ENCODE measurements around the gene YTHDF1. TPM values are rescaled to one million over a fixed set of nuclear protein-coding genes. Genes with fewer than 3 reads are reported as not detected.

YTHDF1 gene
- total RNA-seq, 2 experiments from 2014 or later: 36.2 to 38.7 TPM

DNA sequence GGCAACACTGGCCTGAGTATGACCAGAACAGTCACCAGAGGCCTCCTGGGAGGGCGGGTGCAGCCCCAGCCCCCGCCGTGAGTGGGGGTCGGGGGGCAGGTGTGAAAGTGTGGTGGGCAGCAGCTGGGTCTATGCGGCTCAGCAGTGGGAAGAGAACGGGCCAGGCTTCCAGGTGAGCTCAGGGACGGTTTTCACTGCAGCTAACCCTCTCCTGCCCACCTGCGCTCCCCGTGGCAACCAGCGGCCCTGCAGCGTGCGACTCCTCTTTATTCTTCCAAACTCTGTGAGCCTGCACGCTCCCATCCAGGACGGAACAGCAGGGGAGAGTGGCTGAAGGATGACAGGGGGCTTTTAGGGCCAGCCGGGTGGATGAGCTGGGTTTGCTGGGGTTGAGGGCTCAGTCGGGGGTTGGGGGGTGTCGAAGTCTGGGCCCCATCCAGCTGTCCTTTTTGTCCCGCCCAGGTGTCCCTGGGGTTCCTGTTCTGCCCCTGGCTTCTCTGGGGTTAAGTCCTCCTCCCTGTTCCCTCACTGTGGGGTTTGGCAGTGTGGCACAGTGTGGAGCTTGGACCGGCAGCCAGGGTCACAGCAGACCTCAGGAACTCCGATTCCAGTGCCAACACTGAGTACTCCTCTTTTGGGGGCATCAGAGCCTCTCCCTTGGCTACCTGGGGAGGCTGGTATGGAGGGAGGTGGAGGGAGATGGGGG is 18.9 kb upstream of the YTHDF1 start:
- DNase-seq: peak; percentile 43
- ChIA-PET CTCF (interaction anchor here (4.1 kb wide), 1 partner anchor 11 kb away, joined by 61 read pairs; no protein-coding TSS in a partner anchor), POLR2A (no interaction called here)
- H3K9me3 Mint-ChIP-seq (ENCODE audit: insufficient read depth): no peaks in the 10 kb centered on the region
- peaks cover 24% of the 10 kb centered on the region for H3K27me3 Mint-ChIP-seq (ENCODE audit: low read depth)
- H3K36me3 Mint-ChIP-seq (ENCODE audit: low read depth): no peaks in the 10 kb centered on the region
- H3K27ac Mint-ChIP-seq: no peak overlapping the region
- no peak overlapping the region for H3K4me3 Mint-ChIP-seq
- H3K4me1 Mint-ChIP-seq (ENCODE audit: low read depth): peaks cover 5% of the 10 kb centered on the region
- peak; percentile 56 for ATAC-seq

DNA sequence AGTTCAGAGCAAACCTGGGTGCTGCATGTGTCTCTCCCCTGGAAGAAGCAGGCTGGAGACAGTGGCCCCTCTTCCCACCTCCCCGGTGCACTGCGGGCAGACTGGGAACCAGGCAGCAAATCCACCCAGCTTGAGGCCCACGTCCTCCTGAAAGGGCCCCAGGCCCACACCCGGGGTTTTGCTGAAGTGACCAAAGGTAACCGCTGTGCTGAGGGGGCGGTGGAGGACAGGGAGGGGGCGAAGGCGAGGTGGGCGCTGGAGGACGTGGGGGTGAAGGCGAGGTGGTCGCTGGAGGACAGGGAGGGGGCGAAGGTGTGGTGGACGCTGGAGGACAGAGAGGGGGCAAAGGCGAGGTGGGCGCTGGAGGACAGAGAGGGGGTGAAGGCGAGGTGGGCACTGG is 18.0 kb upstream of the YTHDF1 start:
- Mint-ChIP-seq H3K4me3 (no peak overlapping the region), H3K9me3 (ENCODE audit: insufficient read depth) (no peaks in the 10 kb centered on the region), H3K36me3 (ENCODE audit: low read depth) (no peaks in the 10 kb centered on the region), H3K4me1 (ENCODE audit: low read depth) (peaks cover 5% of the 10 kb centered on the region), H3K27me3 (ENCODE audit: low read depth) (peaks cover 33% of the 10 kb centered on the region), H3K27ac (no peak overlapping the region)
- no peak for DNase-seq
- ChIA-PET CTCF (interaction anchor here (4.1 kb wide), 1 partner anchor 10 kb away, joined by 61 read pairs; no protein-coding TSS in a partner anchor), POLR2A (no interaction called here)
- ATAC-seq: no peak

DNA sequence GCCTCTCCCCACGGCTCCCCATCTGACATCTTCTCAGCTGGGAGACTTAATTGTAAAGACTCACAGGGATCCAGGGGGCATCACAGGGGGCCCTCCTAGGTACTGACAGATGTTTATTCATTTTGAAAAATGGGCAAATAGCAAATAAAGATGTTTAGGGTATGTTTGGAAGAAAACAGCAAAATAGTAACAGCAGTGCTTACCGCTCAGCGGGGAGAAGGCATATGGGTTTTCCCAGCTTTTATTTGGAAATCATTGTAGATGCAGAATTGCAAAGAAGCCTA is 17.1 kb upstream of the YTHDF1 start:
- peaks cover 33% of the 10 kb centered on the region for H3K27me3 Mint-ChIP-seq (ENCODE audit: low read depth)
- POLR2A ChIA-PET: no interaction called here
- H3K27ac Mint-ChIP-seq: no peak overlapping the region
- CTCF ChIA-PET: interaction anchor here (1.3 to 4.1 kb wide), 2 partner anchors 9 to 12 kb away, joined by 3 to 61 read pairs; no protein-coding TSS in a partner anchor
- H3K4me1 Mint-ChIP-seq (ENCODE audit: low read depth): peaks cover 5% of the 10 kb centered on the region
- H3K9me3 Mint-ChIP-seq (ENCODE audit: insufficient read depth): no peaks in the 10 kb centered on the region
- ATAC-seq (no peak), DNase-seq (no peak)
- H3K4me3 Mint-ChIP-seq: no peak overlapping the region
- no peaks in the 10 kb centered on the region for H3K36me3 Mint-ChIP-seq (ENCODE audit: low read depth)

DNA sequence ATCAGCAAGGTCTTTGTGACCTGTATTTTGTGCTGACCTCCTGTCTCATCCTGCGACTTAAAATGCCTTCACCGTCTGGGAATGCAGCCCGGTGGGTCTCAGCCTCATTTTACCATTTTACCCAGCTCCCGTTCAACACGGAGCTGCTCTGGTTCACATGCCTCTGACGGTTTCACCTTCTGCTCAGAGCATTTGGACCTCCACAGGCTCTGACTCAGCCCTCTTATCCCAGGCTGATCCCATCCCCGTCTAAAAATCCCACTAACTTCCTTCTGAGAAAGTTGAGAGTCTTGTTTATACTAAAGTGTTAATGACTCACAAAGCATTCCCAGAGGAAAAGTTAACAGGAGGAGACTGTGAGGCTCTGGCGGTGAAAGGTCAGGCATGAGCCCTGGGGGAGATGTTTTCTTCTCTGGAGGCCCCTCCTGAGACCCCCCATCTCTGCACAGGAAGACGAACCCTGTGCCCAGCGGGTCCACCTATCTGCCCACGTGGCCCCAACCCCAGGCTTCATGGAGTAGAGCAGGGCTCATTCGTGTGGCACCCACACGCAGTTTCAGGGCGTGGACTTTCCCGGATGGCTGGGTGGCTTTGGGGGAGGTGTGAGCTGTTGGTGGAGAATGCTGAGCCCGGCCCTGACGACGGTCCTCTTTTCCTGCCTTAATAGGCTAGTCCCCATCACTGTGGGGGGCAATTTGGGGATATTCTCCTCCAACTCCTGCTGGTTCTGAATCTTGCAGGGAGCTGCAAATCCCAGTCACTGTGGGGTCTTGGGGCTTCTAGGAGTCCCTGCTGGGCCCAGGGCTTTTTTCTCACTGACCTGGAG is 16.5 kb upstream of the YTHDF1 start:
- ATAC-seq: no peak
- Mint-ChIP-seq H3K4me1 (ENCODE audit: low read depth) (peaks cover 5% of the 10 kb centered on the region), H3K27ac (no peak overlapping the region), H3K4me3 (no peak overlapping the region), H3K36me3 (ENCODE audit: low read depth) (no peaks in the 10 kb centered on the region), H3K9me3 (ENCODE audit: insufficient read depth) (no peaks in the 10 kb centered on the region), H3K27me3 (ENCODE audit: low read depth) (peaks cover 33% of the 10 kb centered on the region)
- ChIA-PET POLR2A (no interaction called here), CTCF (interaction anchor here (1.3 to 4.1 kb wide), 2 partner anchors 9 to 12 kb away, joined by 3 to 61 read pairs; no protein-coding TSS in a partner anchor)
- no peak for DNase-seq

DNA sequence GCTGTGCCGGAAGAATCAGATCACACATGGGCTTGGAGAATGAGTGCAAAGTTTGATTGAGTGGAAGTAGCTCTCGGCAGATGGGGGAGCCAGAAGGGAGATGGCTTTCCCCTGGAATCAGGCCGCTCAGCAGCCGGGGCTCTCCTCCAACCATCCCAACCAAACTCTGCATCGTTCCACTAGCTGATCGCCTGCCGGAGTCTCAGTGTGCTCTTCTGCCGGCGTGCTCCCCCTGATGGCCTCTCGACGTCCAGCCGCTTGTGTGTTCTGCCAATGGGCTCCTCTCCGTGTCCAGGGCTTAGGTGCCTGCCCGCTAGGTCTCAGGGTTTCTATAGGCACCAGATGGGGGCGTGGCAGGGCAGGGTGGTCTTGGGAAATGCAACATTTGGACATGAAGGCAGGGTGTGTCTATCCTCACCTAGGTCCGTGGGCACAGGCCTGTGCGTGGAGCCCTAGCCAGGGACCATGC is 14.9 kb upstream of the YTHDF1 start:
- ChIA-PET POLR2A (no interaction called here), CTCF (interaction anchor here (1.1 kb wide), 1 partner anchor 16 kb away, joined by 3 read pairs; no protein-coding TSS in a partner anchor)
- ATAC-seq: no peak
- peaks cover 5% of the 10 kb centered on the region for H3K4me1 Mint-ChIP-seq (ENCODE audit: low read depth)
- peaks cover 33% of the 10 kb centered on the region for H3K27me3 Mint-ChIP-seq (ENCODE audit: low read depth)
- H3K9me3 Mint-ChIP-seq (ENCODE audit: insufficient read depth): no peaks in the 10 kb centered on the region
- H3K4me3 Mint-ChIP-seq: no peak overlapping the region
- H3K36me3 Mint-ChIP-seq (ENCODE audit: low read depth): no peaks in the 10 kb centered on the region
- no peak for DNase-seq
- H3K27ac Mint-ChIP-seq: no peak overlapping the region

DNA sequence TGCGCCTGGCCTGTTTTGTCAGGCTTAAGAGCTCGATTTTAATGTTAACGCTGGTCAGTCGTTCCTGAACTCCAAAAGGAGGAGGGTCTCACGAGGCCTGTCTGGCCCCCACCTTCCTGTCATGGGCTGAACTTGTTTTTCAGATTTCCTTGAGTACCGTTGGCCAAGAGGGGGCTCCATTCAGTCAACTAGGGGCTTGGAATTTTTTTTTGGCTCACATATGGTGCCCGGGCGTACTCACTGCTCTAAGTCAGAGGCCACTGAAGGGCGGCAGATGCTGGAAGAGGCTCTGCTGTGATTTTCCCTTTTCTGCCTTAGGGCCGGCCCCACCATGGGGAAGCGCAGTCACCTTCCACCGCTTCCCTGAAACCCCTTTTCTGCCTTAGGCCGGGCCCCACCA is 12.9 kb upstream of the YTHDF1 start:
- ChIA-PET POLR2A (no interaction called here), CTCF (no interaction called here)
- no peak overlapping the region for H3K27ac Mint-ChIP-seq
- H3K9me3 Mint-ChIP-seq (ENCODE audit: insufficient read depth): no peaks in the 10 kb centered on the region
- no peak overlapping the region for H3K4me3 Mint-ChIP-seq
- DNase-seq (no peak), ATAC-seq (no peak)
- H3K36me3 Mint-ChIP-seq (ENCODE audit: low read depth): no peaks in the 10 kb centered on the region
- H3K27me3 Mint-ChIP-seq (ENCODE audit: low read depth): peaks cover 33% of the 10 kb centered on the region
- H3K4me1 Mint-ChIP-seq (ENCODE audit: low read depth): no peaks in the 10 kb centered on the region

DNA sequence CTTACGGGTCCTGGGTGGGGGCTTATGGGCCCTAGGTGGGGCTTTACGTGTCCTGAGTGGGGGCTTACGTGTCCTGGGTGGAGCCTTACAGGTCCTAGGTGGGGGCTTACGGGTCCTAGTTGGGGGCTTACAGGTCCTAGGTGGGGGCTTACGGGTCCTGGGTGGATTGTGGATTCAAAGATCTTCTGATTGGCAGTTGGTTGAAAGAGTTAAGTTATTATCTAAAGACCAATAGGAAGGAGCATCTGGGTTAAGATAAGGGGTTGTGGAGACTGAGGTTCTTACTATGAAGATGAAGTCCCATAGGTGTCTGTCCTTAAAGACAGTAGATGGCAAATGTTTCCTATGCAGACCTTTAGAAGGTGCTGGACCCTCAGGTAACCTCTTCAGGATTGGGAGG is 11.3 kb upstream of the YTHDF1 start:
- ATAC-seq (no peak), DNase-seq (no peak)
- Mint-ChIP-seq H3K27me3 (ENCODE audit: low read depth) (peaks cover 33% of the 10 kb centered on the region), H3K4me1 (ENCODE audit: low read depth) (no peaks in the 10 kb centered on the region), H3K27ac (no peak overlapping the region), H3K4me3 (no peak overlapping the region), H3K36me3 (ENCODE audit: low read depth) (no peaks in the 10 kb centered on the region), H3K9me3 (ENCODE audit: insufficient read depth) (no peaks in the 10 kb centered on the region)
- CTCF ChIA-PET: no interaction called here
- POLR2A ChIA-PET: no interaction called here

DNA sequence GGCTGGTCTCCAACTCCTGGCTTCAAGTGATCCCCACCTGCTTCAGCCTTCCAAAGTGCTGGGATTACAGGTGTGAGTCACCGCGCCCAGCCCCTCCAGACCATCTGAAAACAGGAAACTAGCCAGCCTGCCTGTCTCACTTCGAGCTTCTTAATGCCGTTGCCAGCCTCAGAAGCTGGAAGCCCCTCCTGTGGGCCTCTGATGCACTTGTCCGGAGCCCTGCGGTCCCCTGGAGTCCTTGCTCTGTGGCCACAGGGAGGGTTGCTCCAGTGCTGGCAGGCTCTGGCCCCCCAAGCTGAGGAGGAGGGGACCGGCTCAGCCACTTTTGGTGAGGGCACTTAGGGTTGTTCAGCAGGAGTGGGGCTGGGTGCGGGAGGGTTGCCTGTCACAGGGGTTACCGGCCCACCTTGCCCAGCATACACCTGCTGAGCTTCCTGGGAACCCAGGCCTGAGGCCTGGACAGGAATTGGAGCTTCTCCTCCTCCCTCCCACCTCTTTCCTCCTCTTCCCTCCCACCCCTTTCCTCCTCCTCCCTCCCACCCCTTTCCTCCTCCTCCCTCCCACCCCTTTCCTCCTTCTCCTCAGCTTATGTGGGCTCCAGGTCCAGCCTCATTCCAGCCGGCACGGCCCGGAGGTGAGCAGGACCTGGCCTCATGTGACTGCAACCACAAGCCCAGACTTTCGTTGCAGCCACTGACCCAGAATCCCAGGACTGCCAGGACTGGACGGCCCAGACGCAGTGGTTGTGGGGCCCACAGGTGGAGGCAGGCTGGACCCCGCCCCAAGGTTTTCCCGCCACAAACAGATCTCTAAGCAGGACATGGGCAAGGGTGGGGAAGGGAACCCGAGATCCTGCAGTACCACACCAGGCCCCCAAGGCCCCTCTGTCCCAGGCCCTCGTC is 10.4 kb upstream of the YTHDF1 start:
- ChIA-PET POLR2A (no interaction called here), CTCF (interaction anchor here (4.0 kb wide), 1 partner anchor 7 kb away, joined by 61 read pairs; the partner anchor contains the start of gene BIRC7)
- DNase-seq (no peak), ATAC-seq (no peak)
- H3K4me1 Mint-ChIP-seq (ENCODE audit: low read depth): no peaks in the 10 kb centered on the region
- peaks cover 23% of the 10 kb centered on the region for H3K27me3 Mint-ChIP-seq (ENCODE audit: low read depth)
- no peak overlapping the region for H3K4me3 Mint-ChIP-seq
- H3K9me3 Mint-ChIP-seq (ENCODE audit: insufficient read depth): no peaks in the 10 kb centered on the region
- H3K36me3 Mint-ChIP-seq (ENCODE audit: low read depth): no peaks in the 10 kb centered on the region
- no peak overlapping the region for H3K27ac Mint-ChIP-seq

DNA sequence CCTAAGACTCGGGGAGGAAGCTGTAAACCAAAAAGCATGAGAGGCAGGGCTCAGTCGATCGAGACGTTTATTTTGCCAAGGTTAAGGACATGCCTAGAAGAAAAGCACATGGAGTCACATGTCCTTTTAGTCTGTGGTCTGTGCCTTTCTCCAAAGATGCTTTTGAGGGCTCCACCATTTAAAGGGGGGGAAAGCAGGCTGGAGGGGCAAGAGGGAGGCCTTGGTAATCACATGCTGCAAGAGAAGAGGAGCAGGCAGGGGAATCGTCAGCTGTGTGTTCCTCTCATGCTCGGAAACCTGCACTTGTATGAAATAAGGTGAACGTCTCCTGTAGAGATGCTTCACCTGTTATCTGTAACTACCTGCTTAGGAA is 9.1 kb upstream of the YTHDF1 start:
- no peak for ATAC-seq
- no peaks in the 10 kb centered on the region for H3K9me3 Mint-ChIP-seq (ENCODE audit: insufficient read depth)
- no peaks in the 10 kb centered on the region for H3K36me3 Mint-ChIP-seq (ENCODE audit: low read depth)
- peaks cover 15% of the 10 kb centered on the region for H3K27me3 Mint-ChIP-seq (ENCODE audit: low read depth)
- no peak for DNase-seq
- CTCF ChIA-PET: interaction anchor here (2.8 to 4.0 kb wide), 3 partner anchors 9 to 156 kb away, joined by 25 to 61 read pairs (median 48); partner anchors contain the start of genes BIRC7 and YTHDF1
- POLR2A ChIA-PET: interaction anchor here (0.6 kb wide), 2 partner anchors 9 to 29 kb away, joined by 4 to 5 read pairs; partner anchors contain the start of gene YTHDF1
- no peaks in the 10 kb centered on the region for H3K4me1 Mint-ChIP-seq (ENCODE audit: low read depth)
- H3K4me3 Mint-ChIP-seq: no peak overlapping the region
- H3K27ac Mint-ChIP-seq: no peak overlapping the region

DNA sequence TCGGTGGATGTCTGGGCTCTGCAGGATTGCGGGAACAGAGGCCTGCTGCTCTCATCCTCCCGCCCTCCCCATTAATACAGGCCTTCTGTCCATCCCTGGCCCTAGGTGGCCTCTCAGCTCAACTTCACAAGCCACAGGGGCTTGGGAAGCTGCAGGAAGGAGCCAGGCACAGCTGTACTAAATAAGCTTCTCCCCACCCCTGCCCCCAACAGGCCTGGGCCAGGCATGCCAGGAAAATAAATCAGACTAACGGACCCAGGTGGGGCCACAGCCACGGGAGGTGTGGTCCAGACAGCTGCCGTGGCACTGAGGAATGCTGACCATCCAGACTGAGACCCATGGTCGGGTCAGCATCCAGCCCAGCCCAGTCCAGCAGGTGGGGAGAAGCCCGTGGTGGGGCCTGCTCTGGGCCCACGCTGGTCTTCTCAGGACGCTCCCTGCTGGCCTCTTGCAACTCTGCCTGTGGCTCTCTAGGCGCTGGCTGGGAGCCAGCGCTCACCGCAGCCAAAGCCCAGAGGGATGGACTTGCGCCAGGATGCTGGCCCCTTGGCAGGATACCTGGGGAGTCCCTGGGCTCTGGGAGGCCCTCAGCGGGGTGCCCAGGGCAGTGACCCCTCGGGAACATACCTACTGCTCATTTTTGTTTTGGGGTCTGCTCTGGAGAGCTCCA is 8.6 kb upstream of the YTHDF1 start:
- Mint-ChIP-seq H3K9me3 (ENCODE audit: insufficient read depth) (no peaks in the 10 kb centered on the region), H3K4me3 (no peak overlapping the region), H3K4me1 (ENCODE audit: low read depth) (no peaks in the 10 kb centered on the region), H3K27ac (no peak overlapping the region), H3K36me3 (ENCODE audit: low read depth) (no peaks in the 10 kb centered on the region), H3K27me3 (ENCODE audit: low read depth) (peaks cover 11% of the 10 kb centered on the region)
- ChIA-PET CTCF (interaction anchor here (0.8 to 4.0 kb wide), 16 partner anchors 9 to 393 kb away, joined by 3 to 61 read pairs (median 6); partner anchors contain the start of genes ARFGAP1, BIRC7 and YTHDF1), POLR2A (interaction anchor here (0.6 kb wide), 2 partner anchors 9 to 29 kb away, joined by 4 to 5 read pairs; partner anchors contain the start of gene YTHDF1)
- no peak for DNase-seq
- no peak for ATAC-seq

DNA sequence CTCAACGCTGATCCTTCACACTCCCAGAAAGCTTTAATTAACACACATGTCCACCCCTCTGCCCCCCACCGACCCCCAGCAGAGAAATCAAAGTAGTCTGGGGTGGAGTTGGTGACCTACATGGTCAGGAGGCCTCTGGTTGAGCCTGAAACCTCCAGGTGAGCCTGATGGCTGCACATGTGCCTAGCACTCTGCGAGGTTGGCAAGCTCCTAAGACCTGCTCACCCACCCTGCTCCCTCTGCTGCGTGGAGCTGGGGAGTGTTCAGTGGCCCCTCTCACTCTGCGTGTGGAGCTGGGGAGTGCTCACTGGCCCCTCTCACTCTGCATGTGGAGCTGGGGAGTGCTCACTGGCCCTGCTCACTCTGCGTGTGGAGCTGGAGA is 7.9 kb upstream of the YTHDF1 start:
- Mint-ChIP-seq H3K4me3 (no peak overlapping the region), H3K4me1 (ENCODE audit: low read depth) (no peaks in the 10 kb centered on the region), H3K27ac (no peak overlapping the region), H3K9me3 (ENCODE audit: insufficient read depth) (no peaks in the 10 kb centered on the region), H3K27me3 (ENCODE audit: low read depth) (peaks cover 4% of the 10 kb centered on the region), H3K36me3 (ENCODE audit: low read depth) (no peaks in the 10 kb centered on the region)
- DNase-seq: no peak
- CTCF ChIA-PET: interaction anchor here (0.7 to 4.0 kb wide), 31 partner anchors 10 to 853 kb away, joined by 3 to 61 read pairs (median 4); partner anchors contain the start of genes ARFGAP1, BIRC7 and YTHDF1
- ATAC-seq: no peak
- POLR2A ChIA-PET: no interaction called here

All from activated CD8-positive, alpha-beta T cell treated with anti-CD3 and anti-CD28 coated beads, Interleukin-2, amount 10 ng/mL, durations not matched to agents 7 days and 5 days (primary cell).